Ectodermal cell (in vitro differentiated cells): Measurements from ENCODE around the gene BBOF1. TPM values are rescaled to one million over a fixed set of nuclear protein-coding genes. Genes with fewer than 3 reads are reported as not detected.
"Not testable (repeated sequence)": the region's sequence is repeated elsewhere in the genome, so short reads cannot be mapped to it uniquely, and the experiment has no call there.

Experiments used
- H3K27ac ChIP-seq: 2 replicates; pipeline ENCODE4 v1.7.0; 2013; ENCODE audit warnings: mild to moderate bottlenecking, low read depth, low read length; ENCODE audit not compliant: insufficient read depth, poor library complexity, severe bottlenecking
- H3K27me3 ChIP-seq: 2 replicates; pipeline ENCODE4 v1.7.0; 2013; ENCODE audit warnings: mild to moderate bottlenecking, low read length; ENCODE audit not compliant: insufficient read depth, control insufficient read depth, poor library complexity, severe bottlenecking
- H3K36me3 ChIP-seq: one replicate; pipeline ENCODE4 v1.7.0; 2013; ENCODE audit warnings: low read length; ENCODE audit not compliant: control insufficient read depth, insufficient read depth
- H3K4me1 ChIP-seq: one replicate; pipeline ENCODE4 v1.7.0; 2013; ENCODE audit warnings: low read length; ENCODE audit not compliant: control insufficient read depth, insufficient read depth
- H3K4me3 ChIP-seq: 2 replicates; pipeline ENCODE4 v1.7.0; 2013; ENCODE audit warnings: low read depth, low read length, control low read depth; ENCODE audit not compliant: insufficient read depth
- H3K9me3 ChIP-seq: 2 replicates; pipeline ENCODE4 v1.7.0; 2013; ENCODE audit warnings: mild to moderate bottlenecking, low read length, moderate library complexity; ENCODE audit not compliant: control insufficient read depth
- WGBS, 2 experiments: methylation state at CpG; one replicate each; pipeline ENCODE4 v1.1.7; 2013; ENCODE audit warnings: missing lambda C conversion rate in 2 of 2; 5-methylcytosine and 5-hydroxymethylcytosine counted together
- polyA plus RNA-seq, 4 experiments: library from polyadenylated mRNA; stranded (reverse); fragments of 50-300 nt; gene quantifications; one replicate each; pipeline ENCODE4 v1.2.3, GENCODE V29; 2013

Gene BBOF1, protein sequence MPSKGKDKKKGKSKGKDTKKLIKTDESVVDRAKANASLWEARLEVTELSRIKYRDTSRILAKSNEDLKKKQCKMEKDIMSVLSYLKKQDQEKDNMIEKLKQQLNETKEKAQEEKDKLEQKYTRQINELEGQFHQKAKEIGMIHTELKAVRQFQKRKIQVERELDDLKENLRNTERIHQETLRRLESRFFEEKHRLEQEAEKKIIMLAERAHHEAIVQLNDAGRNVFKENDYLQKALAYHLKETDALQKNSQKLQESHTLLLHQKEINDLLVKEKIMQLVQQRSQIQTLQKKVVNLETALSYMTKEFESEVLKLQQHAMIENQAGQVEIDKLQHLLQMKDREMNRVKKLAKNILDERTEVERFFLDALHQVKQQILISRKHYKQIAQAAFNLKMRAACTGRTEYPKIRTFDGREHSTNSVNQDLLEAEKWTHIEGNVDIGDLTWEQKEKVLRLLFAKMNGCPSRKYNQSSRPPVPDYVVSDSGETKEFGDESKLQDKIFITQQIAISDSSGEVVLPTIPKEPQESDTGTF
- polyA plus RNA-seq (2013, experiment 1 of 4), result 3.4 TPM
- 3.8 TPM for polyA plus RNA-seq (2013, experiment 2 of 4)
- 2.7 TPM for polyA plus RNA-seq (2013, experiment 3 of 4)
- polyA plus RNA-seq (2013, experiment 4 of 4), result 3.2 TPM

DNA sequence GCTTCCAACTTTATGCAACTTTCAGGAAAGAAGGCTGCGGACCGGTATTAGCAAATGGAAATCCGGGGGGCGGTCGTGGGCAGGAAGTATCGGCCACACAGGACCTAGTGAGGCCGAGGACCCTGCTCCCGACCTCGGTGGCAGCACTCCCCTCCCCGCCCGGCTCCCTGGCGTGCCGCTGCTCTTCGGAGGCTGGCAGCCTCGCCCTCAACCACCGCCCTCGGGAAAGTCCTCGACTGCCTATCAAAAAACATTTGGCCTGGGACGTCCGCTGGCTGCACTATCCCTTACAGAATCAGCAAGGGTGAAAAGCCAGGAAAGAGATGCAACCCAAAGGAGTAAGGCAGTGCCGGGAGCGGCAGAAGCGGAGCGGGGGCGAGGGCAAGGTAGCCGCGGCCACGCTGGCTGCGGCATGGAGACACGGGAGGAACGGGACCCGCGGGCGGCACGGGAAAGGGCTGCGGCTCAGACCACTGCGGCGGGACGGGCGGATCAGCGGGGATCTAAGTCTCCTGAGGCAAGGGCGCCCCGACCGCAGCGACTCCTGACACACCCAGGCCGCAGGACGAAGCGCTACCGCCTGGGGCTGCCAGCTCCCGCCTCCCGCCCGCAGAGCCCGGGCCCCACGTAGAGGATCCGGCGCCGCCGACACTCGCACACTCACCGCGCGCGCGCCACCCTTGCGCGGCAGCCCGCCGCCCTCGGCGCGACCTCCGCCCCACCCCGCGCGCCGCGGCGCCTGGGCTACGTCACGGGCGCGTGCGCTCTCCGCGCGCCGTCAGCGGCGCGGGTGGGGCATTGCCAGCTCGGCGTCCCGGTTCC lies at the start of gene BBOF1, which contains the start of gene ENTPD5:
TSS of gene BBOF1 (plus strand) at position 764 of the 822 bp plus-strand sequence. CDS start 130 bp downstream, outside the sequence.
TSS of gene ENTPD5 (minus strand) at position 703 of the 822 bp plus-strand sequence. CDS start 31,186 bp downstream, outside the sequence.
- Histone ChIP-seq H3K9me3 (no peaks in the 10 kb centered on the region), H3K36me3 (no peaks in the 10 kb centered on the region), H3K27me3 (peaks cover 3% of the 10 kb centered on the region), H3K4me3 (peak within 1 kb of the TSS; percentile 96), H3K27ac (peak within 1 kb of the TSS; percentile 55), H3K4me1 (no peaks in the 10 kb centered on the region)
- WGBS, 2 experiments, result 0% methylated on average over 93 of the region's 93 CpGs

DNA sequence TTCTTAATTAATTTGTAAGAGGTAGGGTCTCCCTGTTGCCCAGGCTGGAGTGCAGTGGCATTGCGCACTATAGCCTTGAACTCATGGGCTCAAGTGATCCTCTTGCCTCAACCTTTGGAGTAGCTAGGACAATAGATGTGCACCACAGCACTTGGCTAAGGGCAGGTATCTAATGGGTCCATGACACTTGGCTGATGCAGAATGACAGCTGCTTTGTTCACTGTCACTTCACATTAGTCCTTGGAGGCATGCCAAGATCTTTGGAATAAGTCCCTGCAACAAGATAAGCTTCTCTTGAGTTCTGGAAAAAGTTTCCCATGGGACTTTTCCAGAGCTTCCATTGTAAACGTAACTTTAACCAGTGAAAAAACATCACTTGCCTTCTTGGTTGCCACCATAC lies 45.7 kb upstream of the BBOF1 start:
- no peak overlapping the region for H3K4me3 ChIP-seq
- WGBS, 2 experiments, result 94 to 97% methylated on average over 2 of the region's 2 CpGs
- H3K27me3 ChIP-seq, result no peaks in the 10 kb centered on the region
- no peaks in the 10 kb centered on the region for H3K4me1 ChIP-seq
- H3K36me3 ChIP-seq, result peaks cover 4% of the 10 kb centered on the region
- H3K27ac ChIP-seq, result no peak overlapping the region
- no peaks in the 10 kb centered on the region for H3K9me3 ChIP-seq

DNA sequence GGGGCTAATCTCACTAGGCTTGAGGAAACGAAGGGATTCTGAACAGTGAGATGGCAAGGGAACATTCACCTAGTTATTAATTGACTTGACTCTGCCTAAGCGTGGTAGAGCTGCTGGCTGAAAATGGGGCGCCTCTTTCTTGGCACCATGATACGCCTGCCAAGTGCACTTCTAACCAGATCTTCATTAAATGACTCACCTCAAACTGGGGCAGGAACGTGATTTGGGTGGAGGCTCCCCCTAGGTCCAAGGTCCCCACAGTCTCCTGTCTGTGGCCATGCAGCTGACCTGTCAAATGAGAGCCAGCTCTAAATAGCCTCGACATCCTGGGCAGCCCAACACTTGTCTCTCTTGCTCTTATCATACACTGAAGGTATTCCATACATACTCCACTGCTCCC lies 43.0 kb upstream of the BBOF1 start:
- no peak overlapping the region for H3K27ac ChIP-seq
- no peaks in the 10 kb centered on the region for H3K4me1 ChIP-seq
- H3K4me3 ChIP-seq, result no peak overlapping the region
- H3K36me3 ChIP-seq, result no peaks in the 10 kb centered on the region
- WGBS, 2 experiments, result 93 to 97% methylated on average over 6 of the region's 6 CpGs
- no peaks in the 10 kb centered on the region for H3K27me3 ChIP-seq
- H3K9me3 ChIP-seq, result no peaks in the 10 kb centered on the region

DNA sequence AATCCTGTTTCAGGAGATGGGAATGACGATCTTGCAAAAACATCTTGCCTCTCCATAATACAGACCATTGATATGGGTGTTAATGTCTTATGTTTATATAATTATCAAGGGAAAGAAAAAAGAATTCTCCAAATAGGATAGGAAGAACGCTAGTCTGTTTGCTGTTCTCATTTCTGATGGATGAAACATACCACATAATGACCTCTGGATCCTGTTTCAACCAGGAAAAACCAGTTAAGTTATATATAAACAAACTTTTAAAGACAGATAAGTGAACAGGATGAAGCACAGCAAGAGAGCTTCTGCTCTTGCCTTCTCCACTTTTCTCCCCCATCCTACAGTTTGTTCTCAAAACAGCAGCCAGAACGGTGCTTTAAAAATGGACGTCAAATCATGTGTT lies 41.3 kb upstream of the BBOF1 start:
- no peak overlapping the region for H3K27ac ChIP-seq
- H3K9me3 ChIP-seq, result no peaks in the 10 kb centered on the region
- H3K4me1 ChIP-seq, result no peaks in the 10 kb centered on the region
- H3K27me3 ChIP-seq, result no peaks in the 10 kb centered on the region
- H3K4me3 ChIP-seq, result no peak overlapping the region
- no peaks in the 10 kb centered on the region for H3K36me3 ChIP-seq
- 92 to 94% methylated on average over 2 to 4 of the region's 4 CpGs for WGBS, 2 experiments

DNA sequence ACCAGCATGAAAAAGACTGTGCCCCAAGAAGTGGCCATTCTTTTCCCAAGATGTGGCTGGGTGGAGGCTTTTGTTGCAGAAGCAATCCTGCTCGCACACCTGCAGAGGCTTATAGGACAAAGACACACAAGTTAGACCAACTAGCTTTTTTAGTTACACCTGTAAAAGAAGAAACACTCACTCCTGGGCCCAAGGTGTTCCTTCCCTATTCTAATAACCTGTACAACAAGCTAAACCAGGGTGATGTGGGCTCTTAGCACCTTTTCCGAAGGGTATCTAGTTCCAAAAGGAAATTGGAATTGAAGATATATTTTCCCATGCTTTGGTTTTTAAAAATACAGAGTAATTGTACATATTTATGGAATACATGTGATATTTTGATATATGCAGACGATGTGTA lies 31.1 kb upstream of the BBOF1 start:
- no peaks in the 10 kb centered on the region for H3K4me1 ChIP-seq
- WGBS, 2 experiments, result 96 to 100% methylated on average over 1 to 2 of the region's 3 CpGs
- H3K36me3 ChIP-seq, result peaks cover 20% of the 10 kb centered on the region
- H3K27ac ChIP-seq, result no peak overlapping the region
- no peak overlapping the region for H3K4me3 ChIP-seq
- H3K9me3 ChIP-seq, result no peaks in the 10 kb centered on the region
- no peaks in the 10 kb centered on the region for H3K27me3 ChIP-seq

DNA sequence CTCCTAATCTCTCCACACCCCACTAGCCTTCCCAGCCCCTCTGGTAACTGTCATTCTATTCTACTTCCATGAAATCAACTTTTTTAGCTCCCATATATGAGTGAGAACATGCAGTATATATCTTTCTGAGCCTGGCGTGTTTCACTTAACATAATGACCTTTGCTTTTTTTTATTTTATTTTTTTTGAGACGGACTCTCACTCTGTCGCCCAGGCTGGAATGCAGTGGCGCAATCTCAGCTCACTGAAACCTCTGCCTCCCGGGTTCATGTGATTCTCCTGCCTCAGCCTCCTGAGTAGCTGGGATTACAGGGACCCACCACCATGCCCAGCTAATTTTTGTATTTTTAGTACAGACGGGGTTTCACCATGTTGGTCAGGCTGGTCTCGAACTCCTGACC lies 30.5 kb upstream of the BBOF1 start:
- not testable (repeated sequence) for H3K27ac ChIP-seq, H3K4me3 ChIP-seq, H3K27me3 ChIP-seq, H3K9me3 ChIP-seq, H3K4me1 ChIP-seq
- WGBS, 2 experiments, result 91 to 98% methylated on average over 7 of the region's 7 CpGs
- H3K36me3 ChIP-seq, result peaks cover 20% of the 10 kb centered on the region

DNA sequence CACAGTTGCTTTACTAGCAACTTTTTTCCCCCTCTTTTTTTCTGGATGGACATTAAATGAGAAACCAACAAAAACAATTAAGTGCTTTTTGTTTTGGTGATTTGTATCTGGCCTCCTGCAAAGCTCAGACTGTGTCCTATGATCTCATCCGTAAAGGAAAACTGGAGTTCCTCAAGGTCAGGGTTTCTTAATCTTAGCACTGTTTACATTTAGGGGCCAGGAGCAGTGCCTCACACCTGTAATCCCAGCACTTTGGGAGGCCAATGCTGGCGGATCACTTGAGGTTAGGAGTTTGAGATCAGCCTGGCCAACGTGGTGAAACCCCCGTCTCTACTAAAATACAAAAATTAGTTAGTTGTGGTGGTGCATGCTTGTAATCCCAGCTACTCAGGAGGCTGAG lies 28.1 kb upstream of the BBOF1 start:
- Histone ChIP-seq H3K4me1 (no peaks in the 10 kb centered on the region), H3K27me3 (no peaks in the 10 kb centered on the region), H3K9me3 (no peaks in the 10 kb centered on the region), H3K4me3 (no peak overlapping the region), H3K36me3 (peaks cover 19% of the 10 kb centered on the region), H3K27ac (no peak overlapping the region)
- WGBS, 2 experiments, result 78 to 81% methylated on average over 4 of the region's 4 CpGs

DNA sequence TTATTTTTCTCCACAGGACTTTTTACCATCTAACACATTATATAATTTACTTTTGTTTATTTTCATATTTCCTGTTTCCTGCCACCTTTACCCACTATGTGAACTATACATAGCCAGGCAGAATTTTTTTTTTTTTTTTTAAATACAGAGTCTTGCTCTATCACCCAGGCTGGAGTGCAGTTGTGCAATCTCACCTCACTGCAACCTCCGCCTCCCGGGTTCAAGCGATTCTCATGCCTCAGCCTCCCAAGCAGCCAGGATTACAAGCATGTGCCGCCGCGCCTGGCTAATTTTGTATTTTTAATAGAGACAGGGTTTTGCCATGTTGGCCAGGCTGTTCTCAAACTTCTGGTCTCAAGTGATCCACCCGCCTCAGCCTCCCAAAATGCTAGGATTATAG lies 24.2 kb upstream of the BBOF1 start:
- not testable (repeated sequence) for H3K27ac ChIP-seq, H3K4me3 ChIP-seq, H3K9me3 ChIP-seq, H3K36me3 ChIP-seq, H3K4me1 ChIP-seq, H3K27me3 ChIP-seq
- WGBS, 2 experiments, result 96% methylated on average over 7 of the region's 7 CpGs

DNA sequence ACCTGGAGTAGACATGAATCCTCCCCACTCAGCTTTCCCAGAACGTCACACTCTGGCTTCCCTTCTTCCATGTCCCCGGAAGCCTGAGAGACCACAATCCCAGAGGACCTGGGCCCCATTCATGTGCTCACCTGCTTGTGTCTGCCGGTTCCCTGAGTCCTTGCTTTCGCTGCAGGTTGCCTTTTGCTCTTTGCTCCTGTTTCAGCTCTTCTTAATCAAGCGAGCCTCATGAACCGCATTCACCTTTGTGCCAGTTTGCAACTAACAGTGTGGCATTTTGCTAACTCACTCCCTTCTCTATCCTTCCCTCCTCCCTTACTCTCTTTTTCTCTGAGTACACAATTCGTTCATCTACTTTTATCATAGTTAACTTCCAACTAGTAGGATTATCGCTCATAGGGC lies 23.2 kb upstream of the BBOF1 start:
- H3K4me3 ChIP-seq, result no peak overlapping the region
- H3K4me1 ChIP-seq, result no peaks in the 10 kb centered on the region
- H3K27ac ChIP-seq, result no peak overlapping the region
- H3K9me3 ChIP-seq, result no peaks in the 10 kb centered on the region
- no peaks in the 10 kb centered on the region for H3K36me3 ChIP-seq
- WGBS, 2 experiments, result 90 to 96% methylated on average over 8 of the region's 8 CpGs
- H3K27me3 ChIP-seq, result no peaks in the 10 kb centered on the region

DNA sequence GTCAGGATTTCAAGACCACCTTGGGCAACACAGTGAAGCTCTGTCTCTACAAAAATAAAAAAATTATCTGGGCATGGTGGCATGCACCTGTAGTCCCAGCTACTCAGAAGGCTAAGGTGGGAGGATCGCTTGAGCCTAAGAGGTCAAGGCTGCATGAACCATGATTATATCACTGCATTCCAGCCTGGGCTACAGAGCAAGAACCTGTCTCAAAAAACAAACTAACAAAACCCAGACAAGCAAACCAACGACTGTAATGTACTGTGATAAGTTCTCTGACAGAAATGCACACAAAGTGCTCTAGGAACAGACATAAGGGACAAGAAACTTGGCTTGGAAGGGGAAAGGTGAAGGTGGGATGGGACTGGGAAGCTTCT lies 22.4 kb upstream of the BBOF1 start:
- H3K9me3 ChIP-seq, result no peaks in the 10 kb centered on the region
- H3K27ac ChIP-seq, result no peak overlapping the region
- no peaks in the 10 kb centered on the region for H3K27me3 ChIP-seq
- H3K36me3 ChIP-seq, result no peaks in the 10 kb centered on the region
- no peak overlapping the region for H3K4me3 ChIP-seq
- 89 to 96% methylated on average over 2 of the region's 2 CpGs for WGBS, 2 experiments
- H3K4me1 ChIP-seq, result no peaks in the 10 kb centered on the region
